Muscle of leg (tissue), 16 donors: ENCODE data around the gene SGCG. TPM values are rescaled to one million over a fixed set of nuclear protein-coding genes. Genes with fewer than 3 reads are reported as not detected.
A peak's percentile ranks its signal among the peaks of the same experiment; 100 is the strongest.
"Not testable (repeated sequence)": the region's sequence is repeated elsewhere in the genome, so short reads cannot be mapped to it uniquely, and the experiment has no call there.

ENCODE experiments used
- DNase-seq: peaks from one replicate; pipeline ENCODE4 v3.0.0; 2013
- H3K27ac ChIP-seq: one replicate; pipeline ENCODE4 v1.5.1; 2013; ENCODE audit warnings: mild to moderate bottlenecking, low read length, control low read depth
- H3K27me3 ChIP-seq: one replicate; pipeline ENCODE4 v1.6.1; 2013; ENCODE audit warnings: low read length; ENCODE audit not compliant: control insufficient read depth, insufficient read depth
- H3K36me3 ChIP-seq: one replicate; pipeline ENCODE4 v1.6.1; 2013; ENCODE audit warnings: low read length; ENCODE audit not compliant: control insufficient read depth, insufficient read depth
- H3K4me1 ChIP-seq: one replicate; pipeline ENCODE4 v1.6.1; 2013; ENCODE audit warnings: low read length; ENCODE audit not compliant: control insufficient read depth, insufficient read depth
- H3K4me3 ChIP-seq: one replicate; pipeline ENCODE4 v1.5.1; 2013; ENCODE audit warnings: low read length, control low read depth
- H3K9me3 ChIP-seq: replicated peaks from 2 replicates; pipeline ENCODE4 v1.6.1; 2013; ENCODE audit warnings: low read depth, low read length; ENCODE audit not compliant: control insufficient read depth
- WGBS: methylation state at CpG from one replicate; pipeline ENCODE4 v1.1.5; 2013; ENCODE audit warnings: missing lambda C conversion rate; ENCODE audit not compliant: insufficient coverage; 5-methylcytosine and 5-hydroxymethylcytosine counted together
- long read RNA-seq, 11 donors: transcript quantifications; one replicate each; lab custom pipeline, GENCODE V29; 2026
- polyA plus RNA-seq, 8 donors: library from polyadenylated mRNA; unstranded; fragments of 120-200 nt; gene quantifications; one replicate each; pipeline versions ENCODE4 v1.2.1 to v1.2.3, GENCODE V29; 2013; ENCODE audit warnings: inconsistent platforms in 1 of 8, low replicate concordance in 1 of 8; ENCODE audit not compliant: insufficient read length in 8 of 8, insufficient read depth in 1 of 8
- total RNA-seq: library from RNA; stranded (reverse); fragments of 120-200 nt; gene quantifications from one replicate; pipeline ENCODE4 v1.2.4, GENCODE V29; 2013

Gene SGCG, protein sequence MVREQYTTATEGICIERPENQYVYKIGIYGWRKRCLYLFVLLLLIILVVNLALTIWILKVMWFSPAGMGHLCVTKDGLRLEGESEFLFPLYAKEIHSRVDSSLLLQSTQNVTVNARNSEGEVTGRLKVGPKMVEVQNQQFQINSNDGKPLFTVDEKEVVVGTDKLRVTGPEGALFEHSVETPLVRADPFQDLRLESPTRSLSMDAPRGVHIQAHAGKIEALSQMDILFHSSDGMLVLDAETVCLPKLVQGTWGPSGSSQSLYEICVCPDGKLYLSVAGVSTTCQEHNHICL
- total RNA-seq, result 68.0 TPM
- polyA plus RNA-seq, result 10 to 100 TPM; 39.7 to 66.1 (median 52.2) TPM
- long read RNA-seq, donor 1, transcript SGCG-201 (8 exons, 1,624 nt), result major isoform, 6 of 6 reads
- long read RNA-seq, donor 1, partial matches to known transcripts, result 0 of 6 reads
- long read RNA-seq, donor 1, other reads (novel, unspliced or antisense), result 0 of 6 reads
- long read RNA-seq, donor 2, partial matches to known transcripts, result 0 of 2 reads
- long read RNA-seq, donor 2, other reads (novel, unspliced or antisense), result 0 of 2 reads
- long read RNA-seq, donor 3, transcript SGCG-201 (8 exons, 1,624 nt), result major isoform, 37 of 37 reads
- long read RNA-seq, donor 3, partial matches to known transcripts, result 0 of 37 reads
- long read RNA-seq, donor 3, other reads (novel, unspliced or antisense), result 0 of 37 reads
- long read RNA-seq, donor 4, transcript SGCG-201 (8 exons, 1,624 nt), result major isoform, 14 of 14 reads
- long read RNA-seq, donor 4, partial matches to known transcripts, result 0 of 14 reads
- long read RNA-seq, donor 4, other reads (novel, unspliced or antisense), result 0 of 14 reads
- long read RNA-seq, donor 5, transcript SGCG-201 (8 exons, 1,624 nt), result major isoform, 37 of 91 reads
- long read RNA-seq, donor 5, partial matches to known transcripts, result 54 of 91 reads
- long read RNA-seq, donor 5, other reads (novel, unspliced or antisense), result 0 of 91 reads
- long read RNA-seq, donor 6, transcript SGCG-201 (8 exons, 1,624 nt), result major isoform, 45 of 57 reads
- long read RNA-seq, donor 6, partial matches to known transcripts, result 5 of 57 reads
- long read RNA-seq, donor 6, other reads (novel, unspliced or antisense), result 7 of 57 reads
- long read RNA-seq, donor 7, transcript SGCG-201 (8 exons, 1,624 nt), result major isoform, 17 of 23 reads
- long read RNA-seq, donor 7, partial matches to known transcripts, result 6 of 23 reads
- long read RNA-seq, donor 7, other reads (novel, unspliced or antisense), result 0 of 23 reads
- long read RNA-seq, donor 8, transcript SGCG-201 (8 exons, 1,624 nt), result major isoform, 6 of 6 reads
- long read RNA-seq, donor 8, partial matches to known transcripts, result 0 of 6 reads
- long read RNA-seq, donor 8, other reads (novel, unspliced or antisense), result 0 of 6 reads
- long read RNA-seq, donor 9, transcript SGCG-201 (8 exons, 1,624 nt), result major isoform, 12 of 28 reads
- long read RNA-seq, donor 9, partial matches to known transcripts, result 16 of 28 reads
- long read RNA-seq, donor 9, other reads (novel, unspliced or antisense), result 0 of 28 reads
- long read RNA-seq, donor 10, transcript SGCG-201 (8 exons, 1,624 nt), result major isoform, 23 of 44 reads
- long read RNA-seq, donor 10, partial matches to known transcripts, result 21 of 44 reads
- long read RNA-seq, donor 10, other reads (novel, unspliced or antisense), result 0 of 44 reads
- long read RNA-seq, donor 11, transcript SGCG-201 (8 exons, 1,624 nt), result major isoform, 18 of 18 reads
- long read RNA-seq, donor 11, partial matches to known transcripts, result 0 of 18 reads
- long read RNA-seq, donor 11, other reads (novel, unspliced or antisense), result 0 of 18 reads

DNA sequence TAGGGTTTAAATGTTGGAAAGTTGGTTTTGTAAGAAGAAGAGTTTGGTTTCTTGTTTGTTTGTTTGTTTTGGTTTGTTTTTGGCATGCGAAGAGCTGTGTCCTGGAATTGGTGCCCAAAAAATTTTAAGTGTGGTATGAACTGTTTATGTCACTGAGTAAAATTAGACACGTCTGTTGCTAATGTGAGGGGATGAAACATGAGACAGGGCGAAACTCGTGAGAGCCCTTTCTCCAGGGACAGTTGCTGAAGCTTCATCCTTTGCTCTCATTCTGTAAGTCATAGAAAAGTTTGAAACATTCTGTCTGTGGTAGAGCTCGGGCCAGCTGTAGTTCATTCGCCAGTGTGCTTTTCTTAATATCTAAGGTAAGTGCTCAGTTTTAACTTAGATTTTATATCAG lies at the start of gene SGCG:
TSS of gene SGCG (plus strand) at position 269 of the 400 bp plus-strand sequence. CDS start 22,716 bp downstream, outside the sequence.
- no peaks in the 10 kb centered on the region for H3K4me1 ChIP-seq
- H3K4me3 ChIP-seq, result peak within 1 kb of the TSS; percentile 32
- no peaks in the 10 kb centered on the region for H3K9me3 ChIP-seq
- peak; percentile 72 for DNase-seq
- H3K36me3 ChIP-seq, result no peaks in the 10 kb centered on the region
- WGBS, result 70% methylated on average over 1 of the region's 6 CpGs
- peak within 1 kb of the TSS; percentile 8 for H3K27ac ChIP-seq
- no peaks in the 10 kb centered on the region for H3K27me3 ChIP-seq

DNA sequence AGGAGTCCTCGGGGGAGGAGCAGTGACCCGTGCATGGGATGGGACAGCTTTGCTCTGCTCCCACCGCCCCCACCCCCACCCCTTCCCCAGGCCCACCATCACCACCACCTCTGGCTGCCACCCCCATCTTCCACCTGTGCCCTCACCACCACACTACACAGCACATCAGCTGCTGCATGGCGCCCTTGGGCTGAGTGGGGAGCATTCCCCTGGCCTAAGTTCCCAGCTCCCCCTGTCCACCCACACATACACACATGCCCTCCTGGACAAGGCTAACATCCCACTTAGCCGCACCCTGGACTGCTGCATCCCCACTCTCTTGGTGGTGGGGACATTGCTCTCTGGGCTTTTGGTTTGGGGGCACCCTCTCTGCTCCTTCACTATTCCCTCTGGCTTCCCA lies 46.2 kb upstream of the SGCG start:
- WGBS, result 83% methylated on average over 1 of the region's 5 CpGs

DNA sequence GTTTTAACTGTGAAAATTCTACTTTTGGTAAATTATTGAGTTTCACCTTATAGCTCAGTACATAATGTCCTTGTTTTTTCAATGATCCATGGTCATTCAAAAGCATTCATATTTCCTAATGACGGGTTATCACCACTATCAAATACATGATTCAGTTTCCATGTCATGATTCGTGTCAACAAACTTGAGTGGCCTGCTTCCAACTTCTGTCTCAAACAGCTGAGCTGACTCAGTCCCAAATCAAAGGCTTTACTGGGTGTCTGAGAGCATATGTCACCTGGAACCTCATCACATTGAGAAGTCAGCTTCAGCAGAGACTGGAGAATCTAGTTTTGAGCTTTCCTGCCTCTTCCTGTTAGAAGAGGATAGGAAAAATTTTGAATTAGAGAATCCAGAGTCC lies 40.3 kb upstream of the SGCG start:
- DNase-seq, result no peak
- Histone ChIP-seq H3K9me3 (no peaks in the 10 kb centered on the region), H3K4me1 (no peaks in the 10 kb centered on the region), H3K27me3 (no peaks in the 10 kb centered on the region), H3K4me3 (no peak overlapping the region), H3K27ac (no peak overlapping the region), H3K36me3 (no peaks in the 10 kb centered on the region)
- whole genome bisulfite sequencing, result 100% methylated on average over 2 of the region's 2 CpGs

More for the DNA sequence above, 46.2 kb upstream of the SGCG start:
- no peaks in the 10 kb centered on the region for H3K27me3 ChIP-seq
- no peak overlapping the region for H3K27ac ChIP-seq
- no peaks in the 10 kb centered on the region for H3K4me1 ChIP-seq
- no peak for DNase-seq
- H3K9me3 ChIP-seq, result no peaks in the 10 kb centered on the region
- H3K4me3 ChIP-seq, result no peak overlapping the region
- H3K36me3 ChIP-seq, result no peaks in the 10 kb centered on the region

DNA sequence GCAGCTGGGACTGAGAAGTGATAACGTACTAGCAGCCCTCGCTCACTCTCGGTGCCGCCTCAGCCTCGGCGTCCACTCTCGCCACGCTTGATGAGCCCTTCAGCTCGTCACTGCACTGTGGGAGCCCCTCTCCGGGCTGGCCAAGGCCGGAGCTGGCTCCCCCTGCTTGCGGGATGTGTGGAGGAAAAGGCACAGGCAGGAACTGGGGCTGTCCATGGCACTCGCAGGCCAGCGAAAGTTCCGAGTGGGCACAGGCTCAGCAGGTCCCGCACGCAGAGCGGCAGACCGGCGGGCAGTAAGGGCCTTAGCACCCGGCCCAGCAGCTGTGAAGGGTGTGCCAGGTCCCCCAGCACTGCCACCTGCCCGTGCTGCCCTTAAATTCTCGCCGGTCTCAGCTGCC lies 38.8 kb upstream of the SGCG start:
- Histone ChIP-seq H3K36me3 (no peaks in the 10 kb centered on the region), H3K9me3 (no peaks in the 10 kb centered on the region), H3K27ac (no peak overlapping the region), H3K4me3 (no peak overlapping the region), H3K4me1 (no peaks in the 10 kb centered on the region), H3K27me3 (no peaks in the 10 kb centered on the region)
- DNase-seq, result no peak
- 88% methylated on average over 22 of the region's 24 CpGs for WGBS

DNA sequence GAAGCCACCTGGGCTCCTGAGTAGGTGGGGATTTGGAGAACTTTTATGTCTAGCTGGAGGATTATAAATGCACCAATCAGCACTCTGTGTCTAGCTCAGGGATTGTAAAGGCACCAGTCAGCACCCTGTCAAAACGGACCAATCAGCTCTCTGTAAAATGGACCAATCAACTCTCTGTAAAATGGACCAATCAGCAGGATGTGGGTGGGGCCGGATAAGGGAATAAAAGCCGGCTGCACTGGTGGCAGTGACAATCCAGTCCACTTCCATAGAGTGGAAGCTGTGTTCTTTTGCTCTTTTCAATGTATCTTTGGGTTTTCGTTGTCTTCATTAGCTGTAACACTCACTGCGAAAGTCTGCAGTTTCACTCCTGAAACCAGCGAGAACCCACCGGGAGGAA lies 38.2 kb upstream of the SGCG start:
- not testable (repeated sequence) for H3K9me3 ChIP-seq, H3K27ac ChIP-seq, H3K4me3 ChIP-seq, H3K36me3 ChIP-seq, H3K27me3 ChIP-seq, H3K4me1 ChIP-seq, DNase-seq
- WGBS, result 100% methylated on average over 3 of the region's 7 CpGs

DNA sequence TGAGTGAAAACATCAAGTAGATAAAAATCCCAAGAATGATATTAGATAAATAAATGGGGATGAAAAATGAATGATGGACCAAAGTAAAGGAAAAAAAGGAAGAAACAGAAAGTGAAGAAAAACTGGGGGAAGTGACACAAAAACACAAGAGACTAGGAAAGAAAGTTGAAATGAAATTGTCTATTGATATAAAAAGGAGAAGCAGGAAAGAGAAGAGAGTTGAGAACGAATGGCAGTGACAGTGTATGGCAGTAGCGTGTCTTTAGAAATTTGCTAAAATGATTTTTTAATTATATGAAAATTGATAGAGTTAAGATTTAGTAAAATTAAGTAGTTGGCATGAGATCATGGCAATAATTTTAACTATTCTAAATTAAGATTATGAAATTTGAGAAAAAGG lies 36.3 kb upstream of the SGCG start:
- H3K4me3 ChIP-seq, result no peak overlapping the region
- no peak for DNase-seq
- WGBS, result no CpG with 5 or more reads among the region's 2 CpGs
- no peaks in the 10 kb centered on the region for H3K36me3 ChIP-seq
- no peaks in the 10 kb centered on the region for H3K4me1 ChIP-seq
- no peak overlapping the region for H3K27ac ChIP-seq
- H3K27me3 ChIP-seq, result no peaks in the 10 kb centered on the region
- no peaks in the 10 kb centered on the region for H3K9me3 ChIP-seq

DNA sequence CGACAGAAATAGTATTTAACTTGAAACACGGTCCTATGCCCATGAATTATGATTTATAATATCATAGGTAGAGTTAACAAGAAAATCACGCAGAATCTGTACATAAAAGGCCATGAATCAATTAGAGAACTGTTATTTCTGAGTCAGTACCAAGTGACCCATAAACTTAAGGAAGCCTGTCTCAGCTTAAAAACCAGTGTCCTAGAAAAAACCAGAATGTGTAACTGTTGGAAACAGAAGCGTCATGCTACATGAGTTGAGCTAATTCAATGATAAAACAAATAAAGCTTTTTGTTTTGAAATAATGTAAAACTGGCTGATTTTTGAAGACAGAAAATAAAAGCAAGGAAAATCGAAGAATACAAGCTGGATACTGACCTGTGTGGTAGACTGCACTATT lies 34.8 kb upstream of the SGCG start:
- Histone ChIP-seq H3K4me3 (no peak overlapping the region), H3K36me3 (no peaks in the 10 kb centered on the region), H3K9me3 (no peaks in the 10 kb centered on the region), H3K27ac (no peak overlapping the region), H3K4me1 (no peaks in the 10 kb centered on the region), H3K27me3 (no peaks in the 10 kb centered on the region)
- no CpG with 5 or more reads among the region's 5 CpGs for WGBS
- no peak for DNase-seq

DNA sequence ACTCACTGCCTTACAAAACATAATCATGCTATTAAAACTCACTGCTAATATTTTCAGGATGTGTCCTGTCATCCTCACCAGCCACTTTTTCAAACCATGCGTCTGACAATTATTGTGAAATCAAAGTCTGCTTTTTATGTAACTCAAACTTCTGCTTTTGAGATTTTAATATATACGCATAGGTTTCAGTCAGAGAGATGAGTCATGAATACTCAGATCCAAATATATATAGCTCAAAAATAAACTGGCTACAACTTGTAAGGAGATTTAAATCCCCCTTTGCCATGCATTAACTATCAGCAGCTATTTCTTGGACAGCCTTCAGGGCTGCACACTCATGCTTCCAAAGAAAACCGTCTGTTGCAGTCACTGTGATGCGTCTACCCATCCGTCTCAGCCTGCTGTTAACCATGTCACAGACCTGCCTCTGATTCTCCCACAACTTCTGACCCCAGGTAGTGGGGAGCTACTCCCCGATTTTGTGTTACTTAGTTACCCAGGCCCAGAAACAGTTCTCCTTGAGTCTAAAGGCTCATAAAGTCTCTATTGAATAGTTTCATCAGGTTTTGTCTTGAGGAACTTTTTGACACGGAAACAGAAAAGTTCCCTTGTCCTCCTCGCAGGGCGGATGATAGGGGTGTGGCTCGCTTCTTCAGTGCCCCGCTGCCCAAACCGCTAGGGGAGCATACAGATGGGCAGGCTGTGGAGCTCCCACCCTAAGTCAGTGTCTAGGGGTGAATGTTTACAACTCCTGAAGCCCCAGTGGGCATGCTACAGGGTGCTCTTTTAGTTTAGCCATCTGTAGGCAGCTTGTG lies 33.8 kb upstream of the SGCG start:
- Histone ChIP-seq H3K27ac (no peak overlapping the region), H3K27me3 (no peaks in the 10 kb centered on the region), H3K4me1 (no peaks in the 10 kb centered on the region), H3K36me3 (no peaks in the 10 kb centered on the region), H3K9me3 (no peaks in the 10 kb centered on the region), H3K4me3 (no peak overlapping the region)
- WGBS, result 39% methylated on average over 6 of the region's 12 CpGs
- DNase-seq, result peak; percentile 61
